SK-N-SH treated with all-trans-retinoic acid at 6 μM for 48 hours (cell line): ENCODE results near the gene MICOS13.

Experiments
- CSDC2 ChIP-seq: fragments of 250-450 bp; sonication (Bioruptor Pico); IDR thresholded peaks from 2 replicates; pipeline ENCODE4 v1.5.0; 2020; ENCODE audit warnings: mild to moderate bottlenecking, moderate library complexity
- TF ChIP-seq, protein P1 (sequence below): fragments of 250-450 bp; sonication (Bioruptor Pico); IDR thresholded peaks from 2 replicates; pipeline ENCODE4 v1.5.1; 2020; ENCODE audit warnings: low read depth, mild to moderate bottlenecking, moderate library complexity

- no peak for TF ChIP-seq CSDC2 (CRISPR knock-in tag)
- TF ChIP-seq, protein P1, sequence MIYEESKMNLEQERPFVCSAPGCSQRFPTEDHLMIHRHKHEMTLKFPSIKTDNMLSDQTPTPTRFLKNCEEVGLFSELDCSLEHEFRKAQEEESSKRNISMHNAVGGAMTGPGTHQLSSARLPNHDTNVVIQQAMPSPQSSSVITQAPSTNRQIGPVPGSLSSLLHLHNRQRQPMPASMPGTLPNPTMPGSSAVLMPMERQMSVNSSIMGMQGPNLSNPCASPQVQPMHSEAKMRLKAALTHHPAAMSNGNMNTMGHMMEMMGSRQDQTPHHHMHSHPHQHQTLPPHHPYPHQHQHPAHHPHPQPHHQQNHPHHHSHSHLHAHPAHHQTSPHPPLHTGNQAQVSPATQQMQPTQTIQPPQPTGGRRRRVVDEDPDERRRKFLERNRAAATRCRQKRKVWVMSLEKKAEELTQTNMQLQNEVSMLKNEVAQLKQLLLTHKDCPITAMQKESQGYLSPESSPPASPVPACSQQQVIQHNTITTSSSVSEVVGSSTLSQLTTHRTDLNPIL (CRISPR knock-in tag) = no peak
Observed at GRCh38 chr19:5652261-5652660, 28.1 kb downstream of the MICOS13 start.
